Colon (tissue), 2 donors: Measurements from ENCODE around the gene NEK10.

ENCODE experiments used
- FAIRE-seq: peaks from 2 replicates; lab custom pipeline; 2012; peaks lifted over from hg19 to GRCh38; lab: Jason Lieb, UNC
- donor health status: control.
- donor health status: control.

The NEK10 gene

DNA sequence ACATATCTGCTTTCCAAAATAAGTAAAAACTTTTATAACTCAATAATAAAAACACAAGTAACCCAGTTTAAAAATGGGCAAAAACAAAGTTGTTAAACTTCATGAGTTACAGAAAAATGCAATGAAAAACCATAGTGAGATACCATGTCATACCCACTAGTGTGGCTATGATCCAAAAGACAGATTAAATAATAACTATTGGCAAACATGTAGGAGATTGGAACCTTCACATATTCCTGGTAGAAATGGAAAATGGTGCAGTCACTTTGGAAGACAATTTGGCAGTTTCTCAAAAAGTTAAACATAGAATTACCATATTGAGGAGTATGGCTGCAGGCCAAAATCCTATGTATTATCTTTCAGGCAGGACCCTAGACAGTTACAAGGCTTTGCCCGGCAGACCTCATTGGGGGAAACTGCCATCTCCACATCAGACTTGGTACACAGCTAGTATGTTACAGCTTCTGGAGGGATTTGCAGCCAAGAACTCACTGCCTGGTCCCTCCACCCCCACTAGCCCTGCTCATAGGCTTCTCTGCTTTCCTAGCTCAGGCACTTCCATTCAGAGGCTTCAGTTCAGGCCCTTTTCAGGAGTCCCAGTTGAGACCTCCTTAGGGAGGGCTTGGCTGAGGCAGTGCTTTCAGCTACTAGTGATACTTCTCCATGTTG, 147.8 kb downstream of the NEK10 start:
- peak; percentile 18 for FAIRE-seq

DNA sequence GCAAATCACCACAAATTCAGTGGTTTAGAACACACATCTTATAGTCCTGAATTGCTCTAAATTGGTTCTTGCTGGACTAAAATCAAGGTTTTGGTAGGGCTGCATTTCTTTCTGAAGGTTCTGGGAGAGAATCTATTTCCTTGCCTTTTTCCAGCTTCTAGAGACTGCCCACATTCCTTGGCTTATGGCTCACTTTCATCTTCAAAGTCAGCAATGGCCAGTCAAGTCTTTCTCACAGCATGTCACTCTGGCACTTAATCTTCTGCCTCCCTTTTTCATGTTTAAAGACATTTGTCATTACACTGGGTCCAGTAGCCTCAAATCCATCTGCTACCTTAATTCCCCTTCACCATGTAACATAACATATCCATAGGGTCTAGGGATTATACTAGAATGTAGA, 149.0 kb downstream of the NEK10 start:
- FAIRE-seq: no peak

DNA sequence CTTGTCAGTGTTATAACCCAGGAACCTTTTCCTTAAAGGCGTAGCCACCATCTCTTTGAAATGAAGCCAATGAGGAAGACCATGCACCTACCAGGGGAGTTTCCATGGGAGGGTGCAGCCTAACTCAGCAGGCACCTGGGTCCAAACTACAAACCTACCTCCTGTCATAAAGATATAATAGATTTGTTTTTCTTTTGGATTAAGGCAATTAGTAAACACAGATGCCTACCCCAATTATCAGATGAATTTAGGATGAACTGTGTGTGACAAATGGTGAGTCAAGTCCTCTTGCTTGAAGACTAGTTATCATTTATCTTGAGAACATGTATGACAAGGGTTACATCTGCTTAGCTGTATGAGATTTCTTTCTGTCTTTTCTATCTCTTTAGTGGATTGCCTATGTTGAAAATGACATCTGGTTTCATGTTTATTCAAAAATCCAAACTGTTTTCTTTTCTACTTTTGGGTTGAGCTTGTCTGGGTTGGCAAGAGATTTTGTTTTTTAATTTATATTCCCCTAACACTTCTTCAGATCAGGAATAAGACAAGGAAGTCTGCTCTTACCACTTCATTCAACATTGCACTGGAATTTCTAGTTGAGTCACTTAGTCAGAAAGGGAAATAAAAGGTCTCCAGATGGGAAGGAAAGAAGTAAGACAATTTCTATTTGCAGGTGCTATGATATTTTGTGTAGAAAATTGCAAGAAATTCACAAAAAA, 149.9 kb downstream of the NEK10 start:
- FAIRE-seq: no peak

DNA sequence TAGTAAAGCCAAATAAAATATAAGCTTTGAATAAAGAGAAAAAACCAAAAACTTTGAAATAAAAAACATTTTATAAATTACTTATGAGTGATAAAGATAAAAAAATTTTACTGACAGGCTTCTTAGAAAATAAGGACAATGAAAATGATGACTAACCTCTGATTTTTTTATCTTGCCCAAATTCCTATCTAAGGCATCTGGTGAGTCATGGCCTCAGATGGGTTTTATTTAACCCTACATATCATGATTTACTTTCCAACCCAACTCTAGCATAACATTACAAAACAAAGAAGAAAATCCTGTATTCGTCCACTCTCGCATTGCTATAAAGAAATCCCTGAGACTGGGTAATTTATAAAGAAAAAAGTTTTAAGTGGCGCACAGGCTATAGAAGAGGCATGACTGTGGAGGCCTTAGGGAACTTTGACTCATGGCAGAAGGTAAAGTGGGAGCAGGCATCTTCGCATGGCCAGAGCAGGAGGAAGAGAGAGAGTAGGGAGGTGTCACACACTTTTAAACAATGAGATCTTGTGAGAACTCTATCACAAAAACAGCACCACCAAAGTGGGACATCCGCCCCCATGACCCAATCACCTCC, 152.1 kb downstream of the NEK10 start:
- no peak for FAIRE-seq

DNA sequence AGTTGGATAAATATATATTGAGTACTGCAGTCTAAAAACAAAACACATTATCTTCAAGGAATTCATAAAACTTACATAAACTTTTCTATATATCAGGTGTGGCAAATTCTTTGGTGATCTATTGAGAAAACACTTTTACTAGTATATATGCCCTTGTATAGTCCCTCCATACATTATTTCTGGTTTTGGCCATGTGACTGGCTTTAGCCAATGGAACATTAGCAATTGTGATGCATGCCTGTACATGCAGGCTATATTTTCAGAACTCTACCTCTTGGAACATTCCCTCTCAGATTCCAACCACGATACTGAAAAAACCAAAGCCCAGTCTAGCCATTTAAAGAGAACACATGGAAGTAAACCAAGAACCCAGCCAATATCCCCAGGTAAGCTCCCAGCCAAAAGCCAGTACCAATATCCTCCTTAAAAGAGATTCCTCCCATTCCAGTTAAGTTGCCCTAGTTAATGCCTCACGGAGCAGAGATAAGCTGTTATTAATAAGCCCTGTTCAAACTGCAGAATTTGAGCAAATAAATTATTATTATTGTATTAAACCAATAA, 152.8 kb downstream of the NEK10 start:
- FAIRE-seq: no peak

DNA sequence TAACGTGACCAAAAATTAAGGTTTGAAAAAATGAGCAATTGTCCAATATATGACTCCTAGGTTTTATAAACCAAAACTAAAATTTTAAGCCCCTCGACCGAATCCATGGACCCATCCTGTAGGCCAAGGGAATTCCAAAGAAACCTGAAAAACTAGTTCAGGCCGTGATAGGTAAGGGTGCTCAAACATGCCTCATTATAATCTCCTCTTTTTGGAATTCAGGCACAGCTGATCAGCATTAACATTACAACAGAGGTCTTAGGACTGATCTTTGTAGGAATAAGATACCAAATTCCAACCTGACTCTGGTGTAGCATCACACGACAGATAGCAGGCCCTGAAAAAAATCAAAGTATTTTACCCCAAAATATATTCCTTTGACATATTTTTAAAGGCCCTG, 155.7 kb downstream of the NEK10 start:
- FAIRE-seq: no peak

DNA sequence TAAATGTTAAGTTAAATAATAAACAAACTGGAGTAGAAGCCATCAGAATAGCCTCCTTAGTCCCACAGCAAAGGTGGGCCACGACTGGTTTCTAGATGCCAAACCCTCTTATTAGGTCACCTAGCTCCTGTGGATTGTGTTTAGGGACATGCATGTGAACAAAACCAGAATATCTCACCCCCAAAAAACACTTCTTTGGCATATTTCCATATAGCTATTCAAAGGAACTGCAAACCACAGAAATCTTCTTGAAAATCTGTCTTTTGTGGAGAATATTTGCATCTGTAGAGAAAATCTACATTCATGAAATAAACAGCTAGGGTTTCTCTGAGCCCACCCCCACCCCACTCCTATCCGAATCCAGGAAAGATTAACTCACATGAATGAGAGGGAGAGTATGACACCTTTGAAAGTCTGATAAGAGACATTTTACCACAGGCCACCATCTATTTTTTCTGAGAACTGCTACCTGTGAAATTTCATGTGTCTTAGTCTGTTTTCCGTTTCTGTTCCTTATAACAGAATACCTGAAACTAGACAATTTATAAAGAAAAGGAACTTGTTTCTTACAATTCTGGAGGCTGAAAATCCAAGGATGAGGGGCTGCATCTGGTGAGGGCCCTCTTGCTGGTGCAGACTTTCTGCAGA, 159.4 kb downstream of the NEK10 start:
- FAIRE-seq: no peak

DNA sequence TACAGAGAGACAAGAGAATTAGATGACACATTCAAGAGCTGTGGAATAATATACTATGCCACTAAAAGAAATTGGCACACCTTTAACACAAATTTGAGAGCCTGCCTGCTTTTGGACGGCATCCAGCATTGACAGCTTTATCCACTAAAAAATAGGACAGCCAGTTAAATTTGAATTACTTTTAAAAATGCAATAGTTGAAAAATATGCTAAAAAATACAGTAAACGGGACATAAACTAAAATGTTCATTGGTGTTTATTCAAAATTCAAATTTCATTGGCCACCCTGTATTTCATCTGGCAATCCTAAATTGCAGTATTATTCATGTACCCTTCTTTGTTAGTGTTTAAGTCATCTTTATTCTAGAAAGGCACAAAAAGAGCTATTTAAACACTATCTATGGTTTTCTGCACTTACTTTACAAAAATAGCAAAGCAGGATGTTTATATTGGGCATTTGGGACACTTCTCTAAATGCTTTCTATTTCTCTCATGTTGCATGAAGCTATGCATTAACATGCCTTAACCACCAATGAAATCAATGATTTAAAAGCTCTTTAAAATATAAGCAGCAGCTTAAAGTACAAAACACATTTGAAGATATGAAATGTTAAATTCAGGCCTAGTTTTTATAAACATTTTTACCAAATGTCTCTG, 160.1 kb downstream of the NEK10 start:
- FAIRE-seq: no peak

DNA sequence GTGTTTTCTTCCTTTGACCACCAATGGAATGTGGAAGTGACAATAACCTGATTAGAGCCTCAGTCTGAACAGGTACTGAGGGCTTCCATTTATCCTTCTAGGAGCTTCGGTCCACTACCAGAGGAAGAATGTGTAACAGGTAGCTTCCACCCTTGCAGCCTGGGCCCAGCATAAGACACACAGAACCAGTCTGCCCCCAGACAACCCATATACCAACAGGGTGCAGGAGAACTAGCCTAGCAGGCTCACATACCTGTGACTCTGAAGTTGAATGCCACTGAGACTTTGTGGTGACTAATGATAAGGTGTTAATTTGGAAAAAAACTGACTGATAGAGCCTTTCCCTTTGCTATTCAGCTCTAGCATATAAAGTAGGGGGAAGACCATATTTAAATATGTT, 166.2 kb downstream of the NEK10 start:
- FAIRE-seq: no peak

DNA sequence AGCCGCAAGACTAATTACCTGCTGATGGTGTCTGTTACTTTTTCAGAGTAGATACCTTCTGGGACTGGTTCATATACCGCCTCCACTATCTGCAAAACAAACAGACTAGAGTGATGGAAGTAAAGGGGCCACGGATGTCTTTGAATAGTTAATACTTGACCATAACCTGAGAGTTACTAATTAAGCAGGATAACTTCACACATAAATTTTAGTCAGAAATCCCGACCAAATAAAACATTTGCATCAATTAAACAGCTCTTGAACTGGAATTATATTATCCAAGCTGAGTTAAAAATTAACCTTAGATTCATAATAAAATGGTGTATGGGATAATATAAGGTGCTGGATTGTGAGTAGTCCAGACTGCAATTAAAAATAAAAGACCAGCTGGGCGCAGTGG, 167.7 kb downstream of the NEK10 start:
- peak; percentile 91 for FAIRE-seq

DNA sequence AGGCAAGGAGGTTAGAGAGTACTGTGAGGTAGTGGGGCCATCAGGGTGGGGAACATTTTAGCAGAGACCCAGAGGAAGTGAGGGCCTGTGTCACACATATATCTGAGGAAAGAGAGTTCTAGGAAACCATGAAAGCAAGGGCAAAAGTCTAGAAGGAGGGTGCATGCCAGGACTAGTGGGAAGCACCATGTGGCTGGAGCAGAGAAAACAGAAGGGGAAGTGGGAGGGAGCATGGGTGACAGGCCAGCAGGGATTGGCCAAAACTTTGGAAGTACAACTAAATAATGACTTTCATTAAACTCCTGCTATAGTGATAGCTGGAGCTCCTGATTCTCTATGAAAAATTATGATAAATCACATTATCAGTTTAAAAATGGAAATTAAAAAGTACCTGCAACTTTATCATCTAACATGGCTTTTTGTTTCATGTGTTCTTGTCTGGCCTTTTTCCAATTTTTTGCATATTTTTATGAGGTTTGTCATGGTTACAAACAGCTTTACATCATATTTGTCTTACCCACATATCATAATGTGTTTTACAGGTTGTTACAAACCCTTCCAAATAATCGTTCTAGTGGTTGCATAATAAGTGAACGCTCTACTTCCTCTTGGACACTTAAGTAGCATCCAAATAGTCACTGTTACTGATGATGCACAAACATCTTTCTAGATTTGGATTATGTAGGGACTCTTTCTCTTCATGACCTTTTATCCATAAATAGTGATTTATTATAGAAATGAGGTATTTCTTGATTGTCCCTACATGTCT, 168.3 kb downstream of the NEK10 start:
- no peak for FAIRE-seq

DNA sequence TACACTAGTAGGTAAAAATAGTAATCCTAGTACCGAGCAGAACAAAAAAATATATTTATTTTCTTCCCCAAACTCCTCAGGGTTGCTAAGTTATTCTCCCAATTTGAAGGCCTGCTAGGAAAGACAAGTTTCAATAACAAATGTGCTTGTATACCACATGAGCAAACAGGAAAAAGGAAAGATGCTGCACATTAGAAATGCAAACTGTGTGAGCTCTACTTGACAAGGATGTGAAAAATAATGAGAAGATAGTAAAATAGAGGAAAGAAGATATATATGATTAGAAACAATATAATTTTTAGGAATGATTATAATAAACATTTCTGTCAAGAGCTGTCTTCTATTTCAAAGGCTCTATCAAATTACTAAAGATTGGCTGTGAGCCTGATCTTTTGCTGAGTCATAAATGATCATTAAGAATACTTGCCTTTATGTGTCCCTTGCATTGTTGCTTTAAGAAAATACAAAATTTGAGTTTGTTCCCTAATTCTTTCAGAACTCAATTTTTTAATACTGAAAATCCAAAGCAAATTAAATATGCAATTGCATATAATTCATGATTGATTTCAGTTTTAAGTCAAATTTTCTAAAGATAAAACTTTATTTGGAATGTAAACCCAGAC, 174.2 kb downstream of the NEK10 start:
- no peak for FAIRE-seq

DNA sequence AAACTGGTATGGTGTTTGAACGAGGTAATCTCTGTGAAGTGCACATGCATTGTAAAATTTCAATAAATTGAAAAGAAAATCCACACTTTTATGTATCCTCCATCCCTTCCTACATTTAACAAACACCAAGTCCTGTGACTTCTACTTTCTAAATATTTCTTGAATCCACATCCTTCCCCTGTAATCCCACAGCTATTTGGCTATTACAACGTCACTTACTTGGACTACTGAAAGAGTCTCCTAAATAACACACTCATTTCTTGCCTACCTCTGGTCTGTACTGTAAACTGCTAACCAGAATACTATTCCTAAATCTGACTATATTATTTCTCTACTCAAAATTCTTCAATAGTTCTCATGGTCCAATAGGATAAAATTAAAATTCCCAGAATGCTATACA, 176.1 kb downstream of the NEK10 start:
- no peak for FAIRE-seq

DNA sequence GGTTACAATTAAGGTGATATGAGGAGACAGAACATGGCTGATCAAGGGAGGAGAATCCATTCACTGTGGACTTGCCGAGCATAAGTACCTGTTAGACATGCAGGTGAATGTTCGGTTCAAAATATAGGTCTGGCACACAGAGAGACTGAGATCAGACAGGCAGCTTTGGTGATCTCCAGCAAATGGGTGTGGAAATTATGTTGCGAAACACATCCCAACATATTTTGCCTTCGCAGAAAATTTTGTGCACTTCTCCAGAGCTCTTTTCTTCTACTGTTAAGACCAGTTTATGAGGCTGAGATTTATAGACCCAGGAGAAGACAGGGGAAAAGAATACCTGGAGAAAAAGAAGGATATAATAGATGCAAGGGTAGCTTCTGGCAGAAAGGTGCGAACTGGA, 183.2 kb downstream of the NEK10 start:
- no peak for FAIRE-seq

DNA sequence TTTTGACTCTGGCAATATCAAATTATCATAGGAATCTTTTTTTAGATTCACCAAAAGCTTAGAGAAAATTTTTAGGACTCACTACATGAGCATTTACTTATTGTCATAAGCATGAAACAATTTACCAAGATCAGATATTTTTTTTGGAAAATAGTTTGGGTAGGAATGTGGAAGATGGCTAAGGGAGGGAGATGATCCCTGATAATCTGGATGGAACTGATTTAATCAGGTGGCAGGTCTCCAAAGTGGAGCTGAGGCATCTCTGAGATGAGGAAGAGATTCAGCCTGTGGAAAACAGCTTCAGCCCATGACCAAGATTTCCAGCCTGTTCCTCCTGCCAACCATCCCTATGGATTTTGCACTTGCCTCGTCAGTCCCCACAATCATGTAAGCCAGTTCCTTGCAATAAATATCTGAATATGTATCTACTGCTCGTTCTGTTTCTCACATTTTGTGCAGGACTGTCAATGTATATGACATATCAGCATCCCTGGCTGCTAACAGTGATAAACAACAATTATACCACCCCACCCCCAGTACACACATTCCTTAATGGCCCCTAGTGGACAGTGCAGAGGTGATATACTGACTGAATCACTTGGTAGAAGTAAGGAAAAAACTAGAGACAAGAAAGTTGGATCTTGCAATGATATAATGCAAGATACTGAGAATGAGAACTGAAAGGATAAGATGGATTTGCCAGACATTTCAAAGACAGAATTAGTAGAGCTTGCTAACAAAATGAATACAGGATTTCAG, 183.8 kb downstream of the NEK10 start:
- FAIRE-seq: no peak

DNA sequence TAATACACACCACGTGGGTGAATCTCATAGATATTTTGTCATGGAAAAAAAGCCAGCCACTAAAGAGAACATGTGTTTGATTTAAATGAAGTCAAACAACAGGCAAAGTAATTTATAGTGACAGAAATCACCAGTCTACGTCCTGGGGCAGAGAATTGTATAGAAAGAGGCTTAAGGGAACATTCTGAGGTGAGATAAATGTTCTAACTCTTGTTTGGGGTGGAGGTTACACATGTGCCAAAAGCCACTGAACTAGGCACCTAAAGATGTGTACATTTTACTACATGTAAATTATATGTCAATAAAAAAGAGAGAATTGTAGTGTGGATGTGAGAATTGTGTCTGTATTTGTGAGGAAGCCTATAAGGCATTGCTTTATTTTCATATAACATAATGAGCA, 184.9 kb downstream of the NEK10 start:
- FAIRE-seq: no peak

DNA sequence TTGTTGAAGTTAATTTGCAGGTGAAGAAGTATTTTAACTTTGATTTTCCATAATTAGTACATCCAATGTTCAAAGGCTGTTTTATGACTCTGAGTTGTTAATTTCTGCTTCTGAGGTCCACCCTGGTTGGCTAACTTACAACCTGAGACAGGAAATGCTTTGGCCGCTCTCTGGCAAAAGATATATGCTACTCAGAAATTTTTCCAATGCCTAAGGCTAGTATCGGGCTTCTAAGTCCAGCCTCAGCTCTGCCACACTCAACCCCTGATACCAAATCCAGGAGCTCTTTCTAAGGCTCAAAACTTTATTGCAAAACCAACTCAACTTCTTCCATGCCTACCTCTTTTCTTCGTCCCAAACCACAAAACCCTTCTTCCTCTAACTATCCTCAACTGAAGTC, 192.9 kb downstream of the NEK10 start:
- no peak for FAIRE-seq

DNA sequence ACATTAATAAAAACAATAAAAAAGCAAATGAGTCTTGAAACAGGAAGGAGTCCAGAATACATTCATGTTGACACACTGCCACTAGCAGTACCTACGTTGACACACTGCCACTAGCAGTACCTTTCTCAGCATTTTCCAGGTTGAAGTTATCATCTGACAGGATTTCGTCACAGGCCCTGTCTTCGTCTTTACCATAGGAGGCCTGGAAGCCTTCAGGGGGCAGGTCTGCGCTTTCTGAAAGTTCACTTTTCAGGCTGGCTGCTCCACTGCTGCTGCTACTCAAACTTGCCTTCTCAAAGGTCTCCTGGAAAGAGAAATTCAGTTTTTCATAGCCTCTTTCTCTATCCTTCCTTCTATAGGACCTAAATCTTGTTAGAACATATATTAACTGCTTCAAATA, 194.7 kb downstream of the NEK10 start:
- no peak for FAIRE-seq

DNA sequence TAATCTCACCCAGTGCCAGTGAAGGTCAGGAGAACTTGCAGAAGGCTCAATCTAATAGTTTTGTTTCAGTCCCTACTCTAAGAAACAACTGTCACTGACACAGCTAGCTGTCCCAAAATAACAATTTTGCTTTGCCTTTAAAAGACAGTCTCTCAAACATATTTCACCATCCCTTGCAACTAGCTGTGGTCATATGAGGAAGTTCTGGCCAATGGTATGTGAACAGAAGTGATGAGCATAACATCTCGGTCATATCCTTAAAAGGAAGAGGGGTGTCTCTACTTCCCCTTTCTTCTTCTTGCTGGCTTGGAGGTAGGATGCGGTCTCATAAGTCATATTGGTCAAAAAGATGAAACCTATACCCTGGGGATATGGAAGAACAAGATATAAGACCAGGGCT, 198.1 kb downstream of the NEK10 start:
- FAIRE-seq: no peak

DNA sequence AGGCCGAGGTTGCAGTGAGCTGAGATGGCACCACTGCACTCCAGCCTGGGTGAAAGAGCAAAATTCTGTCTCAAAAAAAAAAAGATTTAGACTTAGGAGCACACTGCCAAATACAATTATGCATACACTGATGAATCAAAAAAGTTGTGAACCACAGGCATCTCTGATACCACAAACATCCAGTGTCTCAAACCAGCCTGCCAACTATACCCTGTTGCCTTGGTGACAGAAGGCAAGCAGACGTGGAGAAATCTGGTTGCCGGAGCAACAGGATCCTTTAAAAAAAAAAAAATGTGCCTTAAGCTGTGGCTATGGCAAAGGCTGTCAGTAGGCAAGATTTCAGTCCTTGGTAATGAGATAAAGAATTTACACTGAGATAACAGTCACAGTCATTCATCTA, 202.3 kb downstream of the NEK10 start:
- FAIRE-seq: no peak
